ENCODE results near the gene HRH2. TPM values are rescaled to one million over a fixed set of nuclear protein-coding genes. Genes with fewer than 3 reads are reported as not detected.

The HRH2 gene
- total RNA-seq, 2 experiments from 2014 or later: 2.9 to 3.4 TPM

- Histone ChIP-seq H3K27me3 (ENCODE audit: control insufficient read depth in 1 of 2, insufficient read depth in 2 of 2, low read length in 2 of 2) (no peaks in the 10 kb centered on the region), H3K9me3 (ENCODE audit: control insufficient read depth in 1 of 2, insufficient read depth in 1 of 2, low read length in 2 of 2) (no peaks in the 10 kb centered on the region), H3K4me1 (ENCODE audit: insufficient read depth, low read length) (peaks cover 20% of the 10 kb centered on the region), H3K27ac (ENCODE audit: low read depth in 1 of 2, low read length in 2 of 2) (no peak overlapping the region), H3K36me3 (ENCODE audit: insufficient read depth, low read length) (no peaks in the 10 kb centered on the region), H3K4me3 (ENCODE audit: low read length) (no peak overlapping the region)
- ChIA-PET CTCF (no interaction called here), POLR2A (no interaction called here)
- Mint-ChIP-seq H3K27ac (no peak overlapping the region), H3K4me1 (ENCODE audit: low read depth) (peaks cover 41% of the 10 kb centered on the region), H3K36me3 (ENCODE audit: low read depth) (no peaks in the 10 kb centered on the region), H3K4me3 (no peak overlapping the region), H3K9me3 (no peaks in the 10 kb centered on the region), H3K27me3 (no peaks in the 10 kb centered on the region)
- DNase-seq (peak in 1 of 14 experiments; percentile 23), ATAC-seq (ENCODE audit: poor library complexity) (no peak)
- TF ChIP-seq CTCF (IDR thresholded peaks at IDR 0.05): no peak
- intact Hi-C loops (cut with DNase I, micrococcal nuclease): no loop called here
Observed at GRCh38 chr5:175638305-175638704, 19.6 kb upstream of the HRH2 start.

DNA sequence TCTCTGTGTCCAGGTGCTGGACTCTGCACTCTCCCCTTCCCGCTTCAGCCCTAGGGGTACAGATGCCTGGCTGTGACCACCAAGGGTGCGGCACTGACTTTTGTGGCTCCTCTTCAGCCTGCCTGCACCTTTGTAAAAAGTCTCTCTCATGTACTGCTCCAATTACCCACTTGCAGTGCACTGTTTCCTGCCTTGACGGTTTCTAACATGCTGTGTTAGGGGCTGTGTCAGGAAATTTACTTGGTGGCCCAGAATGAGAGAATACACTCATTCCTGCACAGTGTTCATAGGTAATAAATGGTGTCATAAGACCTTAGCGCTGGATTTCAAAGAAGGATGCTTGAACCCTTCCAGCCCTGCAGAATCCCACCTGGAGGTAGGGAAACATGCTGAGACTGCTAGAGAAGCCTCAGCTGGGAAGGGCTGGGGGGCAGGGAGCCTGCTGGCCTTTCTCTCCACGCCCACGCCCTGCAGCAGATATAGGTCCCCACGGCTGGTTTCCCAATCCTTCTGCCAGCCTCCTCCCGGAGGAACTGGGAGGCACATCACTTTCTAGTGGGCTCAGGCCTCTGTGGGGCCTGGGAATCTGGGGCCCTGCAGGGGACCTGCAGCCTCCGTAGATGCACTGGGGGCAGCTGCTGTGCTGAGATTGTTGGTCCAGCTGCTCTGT is 17.6 kb upstream of the HRH2 start:
- DNase-seq (no peak), ATAC-seq (ENCODE audit: poor library complexity) (peak; percentile 44)
- H3K4me3 ChIP-seq (ENCODE audit: low read length): no peak overlapping the region
- Mint-ChIP-seq H3K36me3 (ENCODE audit: low read depth) (no peaks in the 10 kb centered on the region), H3K9me3 (no peaks in the 10 kb centered on the region), H3K4me3 (peak overlapping the region; percentile 53), H3K27ac (peak overlapping the region; percentile 70), H3K4me1 (ENCODE audit: low read depth) (peaks cover 46% of the 10 kb centered on the region), H3K27me3 (no peaks in the 10 kb centered on the region)
- no peaks in the 10 kb centered on the region for H3K27me3 ChIP-seq (ENCODE audit: control insufficient read depth in 1 of 2, insufficient read depth in 2 of 2, low read length in 2 of 2)
- H3K9me3 ChIP-seq (ENCODE audit: control insufficient read depth in 1 of 2, insufficient read depth in 1 of 2, low read length in 2 of 2): no peaks in the 10 kb centered on the region
- ChIA-PET CTCF (no interaction called here), POLR2A (interaction anchor here (1.7 kb wide), 1 partner anchor 13 kb away, joined by 7 read pairs; no protein-coding TSS in a partner anchor)
- no peaks in the 10 kb centered on the region for H3K36me3 ChIP-seq (ENCODE audit: insufficient read depth, low read length)
- intact Hi-C loops (cut with DNase I, micrococcal nuclease): no loop called here
- no peak for TF ChIP-seq CTCF (IDR thresholded peaks at IDR 0.05)
- peaks cover 20% of the 10 kb centered on the region for H3K4me1 ChIP-seq (ENCODE audit: insufficient read depth, low read length)
- H3K27ac ChIP-seq (ENCODE audit: low read depth in 1 of 2, low read length in 2 of 2): no peak overlapping the region

GRCh38 chr5:175642998-175643397 is 14.9 kb upstream of the HRH2 start:
- H3K27ac Mint-ChIP-seq: no peak overlapping the region

More at GRCh38 chr5:175642998-175643397, 14.9 kb upstream of the HRH2 start:
- peaks cover 45% of the 10 kb centered on the region for H3K4me1 Mint-ChIP-seq (ENCODE audit: low read depth)
- H3K27ac ChIP-seq (ENCODE audit: low read depth in 1 of 2, low read length in 2 of 2): no peak overlapping the region
- H3K36me3 Mint-ChIP-seq (ENCODE audit: low read depth): no peaks in the 10 kb centered on the region
- CTCF ChIA-PET: no interaction called here
- H3K4me3 ChIP-seq (ENCODE audit: low read length): no peak overlapping the region
- POLR2A ChIA-PET: no interaction called here
- H3K27me3 ChIP-seq (ENCODE audit: control insufficient read depth in 1 of 2, insufficient read depth in 2 of 2, low read length in 2 of 2): no peaks in the 10 kb centered on the region
- no peaks in the 10 kb centered on the region for H3K27me3 Mint-ChIP-seq
- DNase-seq: no peak
- intact Hi-C loops (cut with DNase I, micrococcal nuclease): no loop called here
- H3K4me3 Mint-ChIP-seq: no peak overlapping the region
- ATAC-seq (ENCODE audit: poor library complexity): no peak
- no peaks in the 10 kb centered on the region for H3K36me3 ChIP-seq (ENCODE audit: insufficient read depth, low read length)
- H3K9me3 ChIP-seq (ENCODE audit: control insufficient read depth in 1 of 2, insufficient read depth in 1 of 2, low read length in 2 of 2): no peaks in the 10 kb centered on the region
- no peaks in the 10 kb centered on the region for H3K9me3 Mint-ChIP-seq
- peaks cover 20% of the 10 kb centered on the region for H3K4me1 ChIP-seq (ENCODE audit: insufficient read depth, low read length)
- no peak for TF ChIP-seq CTCF (IDR thresholded peaks at IDR 0.05)
